ENCODE measurements around the gene TCEAL1.
"Not testable (repeated sequence)": the region's sequence is repeated elsewhere in the genome, so short reads cannot be mapped to it uniquely, and the experiment has no call there.

TCEAL1 gene

DNA sequence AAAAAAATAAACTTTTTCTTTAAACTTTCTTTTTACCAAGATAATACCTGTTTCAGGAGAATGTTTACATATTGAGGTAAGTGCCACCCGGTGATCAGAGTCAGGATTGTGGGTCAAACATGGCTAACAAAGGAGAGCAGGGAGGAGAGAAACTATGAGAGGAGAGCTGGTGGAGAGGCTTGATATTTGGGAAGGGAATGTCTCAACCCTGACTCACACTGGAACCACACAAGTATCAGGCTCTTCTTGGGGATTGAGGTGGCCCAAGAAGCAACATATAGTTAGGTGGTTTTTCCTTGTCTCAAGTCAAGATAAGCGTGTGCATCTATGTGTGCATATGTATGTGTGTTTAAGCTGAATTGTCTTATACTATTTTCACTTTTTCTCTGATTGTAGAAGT, 6.7 kb downstream of the TCEAL1 start:
- no peak for DNase-seq

GRCh38 chrX:103637604-103638338, 9.0 kb downstream of the TCEAL1 start:
- no peak for DNase-seq

- not testable (repeated sequence) for DNase-seq
These were observed 9.9 kb downstream of the TCEAL1 start for GRCh38 chrX:103638479-103639346.

DNA sequence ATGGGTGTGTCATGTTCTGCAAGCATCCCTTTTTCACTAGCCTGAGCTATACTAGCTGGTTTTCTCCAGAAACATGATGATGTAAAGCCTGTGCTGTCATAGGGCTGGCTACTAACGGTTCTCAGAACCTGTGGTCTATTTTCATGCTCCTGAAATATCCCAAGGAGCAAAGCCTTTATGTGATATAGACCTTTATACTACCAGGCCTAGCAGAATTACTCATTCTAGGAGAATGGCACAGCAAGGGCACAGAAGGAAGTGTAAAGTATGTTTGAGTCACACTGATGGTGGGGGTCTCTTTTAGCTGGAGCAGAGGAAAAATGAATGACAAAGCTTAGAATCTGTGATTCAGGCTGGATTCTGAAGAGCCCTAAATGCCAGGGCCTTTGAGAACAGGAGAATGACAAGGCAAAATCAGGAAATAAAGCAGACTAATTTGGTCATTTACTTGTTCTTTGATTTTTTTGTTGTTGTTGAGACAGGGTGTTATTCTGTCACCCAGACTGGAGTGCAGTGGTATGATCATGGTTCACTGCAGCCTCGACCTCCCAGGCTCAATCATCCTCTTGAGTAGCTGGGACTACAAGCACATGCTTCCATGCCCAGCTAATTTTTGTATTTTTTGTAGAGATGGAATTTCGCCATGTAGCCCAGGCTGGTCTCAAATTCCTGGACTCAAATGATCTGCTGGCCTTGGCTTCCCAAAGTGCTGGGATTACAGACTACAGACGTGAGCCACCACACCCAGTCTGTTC, 11.8 kb downstream of the TCEAL1 start:
- no peak for DNase-seq

DNA sequence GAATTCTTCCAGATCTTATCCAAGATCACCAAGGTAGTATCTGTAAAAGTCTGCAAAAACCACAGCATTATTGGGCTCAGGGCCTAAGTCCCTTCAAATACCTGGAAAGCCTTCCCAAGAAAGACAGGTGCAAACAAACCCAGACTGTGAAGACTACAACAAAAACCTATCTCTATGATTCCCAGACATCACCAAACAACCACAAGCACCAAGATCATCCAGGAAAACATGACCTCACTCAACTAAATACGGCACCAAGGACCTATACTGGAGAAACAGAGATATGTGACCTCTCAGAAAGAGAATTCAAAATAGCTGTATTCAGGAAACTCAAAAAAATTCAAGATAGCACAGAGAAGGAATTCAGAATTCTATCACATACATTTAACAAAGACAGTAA, 15.3 kb downstream of the TCEAL1 start:
- DNase-seq = no peak

DNA sequence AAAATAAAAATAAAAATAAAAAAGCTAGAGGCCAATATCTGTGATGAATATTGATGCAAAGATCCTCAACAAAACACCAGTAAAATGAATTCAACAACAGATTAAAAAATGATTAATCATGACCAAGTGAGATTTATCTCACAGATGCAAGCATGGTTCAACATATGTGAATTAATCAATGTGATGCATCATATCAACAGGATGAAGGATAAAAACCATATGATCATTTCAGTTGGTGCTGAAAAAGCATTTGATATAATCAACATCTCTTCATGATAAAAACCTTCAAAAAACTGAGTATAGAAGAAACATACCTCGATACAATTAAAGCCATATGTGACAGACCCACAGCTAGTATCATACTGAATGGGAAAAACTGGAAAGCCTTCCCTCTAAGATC, 18.9 kb downstream of the TCEAL1 start:
- DNase-seq = no peak

DNA sequence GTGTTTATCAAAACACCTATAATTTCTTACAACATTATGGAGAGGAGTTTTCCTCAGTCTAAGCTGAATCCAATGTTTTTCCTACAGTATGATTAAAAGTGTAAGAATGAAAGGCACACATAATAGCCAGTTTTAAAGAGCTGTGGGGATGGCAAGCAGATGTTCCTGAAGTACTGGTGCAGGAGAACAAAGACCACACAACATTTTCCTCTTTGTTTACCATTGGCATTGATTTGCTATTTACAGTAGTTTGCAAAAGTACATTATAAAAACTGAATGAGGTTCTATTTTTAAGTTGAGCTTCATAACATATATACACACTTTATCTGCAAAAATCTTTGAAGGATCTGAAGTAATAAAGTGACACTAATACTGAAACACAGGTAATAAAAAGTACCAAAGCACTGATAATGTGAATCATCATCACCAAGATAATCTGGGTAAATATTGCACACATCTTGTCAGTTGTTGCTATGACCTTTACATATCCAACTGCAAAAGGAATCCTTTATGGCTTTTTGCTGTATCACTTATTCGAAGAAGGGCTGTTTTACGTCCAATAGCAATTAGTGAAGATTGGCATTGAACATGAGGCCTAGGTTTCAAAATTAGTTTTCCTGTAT, 22.5 kb downstream of the TCEAL1 start:
- no peak for DNase-seq

GRCh38 chrX:103655230-103656000, 26.6 kb downstream of the TCEAL1 start:
- DNase-seq = not testable (repeated sequence)

- no peak for DNase-seq
These were observed 27.8 kb downstream of the TCEAL1 start for GRCh38 chrX:103656617-103657016.

- not testable (repeated sequence) for DNase-seq
These were observed 28.3 kb downstream of the TCEAL1 start for GRCh38 chrX:103657066-103657465.

GRCh38 chrX:103658681-103659433, 30.1 kb downstream of the TCEAL1 start:
- DNase-seq = no peak

- not testable (repeated sequence) for DNase-seq
These were observed 30.7 kb downstream of the TCEAL1 start for GRCh38 chrX:103659460-103659859.

- no peak for DNase-seq
These were observed 35.4 kb downstream of the TCEAL1 start for GRCh38 chrX:103663981-103664762.

DNA sequence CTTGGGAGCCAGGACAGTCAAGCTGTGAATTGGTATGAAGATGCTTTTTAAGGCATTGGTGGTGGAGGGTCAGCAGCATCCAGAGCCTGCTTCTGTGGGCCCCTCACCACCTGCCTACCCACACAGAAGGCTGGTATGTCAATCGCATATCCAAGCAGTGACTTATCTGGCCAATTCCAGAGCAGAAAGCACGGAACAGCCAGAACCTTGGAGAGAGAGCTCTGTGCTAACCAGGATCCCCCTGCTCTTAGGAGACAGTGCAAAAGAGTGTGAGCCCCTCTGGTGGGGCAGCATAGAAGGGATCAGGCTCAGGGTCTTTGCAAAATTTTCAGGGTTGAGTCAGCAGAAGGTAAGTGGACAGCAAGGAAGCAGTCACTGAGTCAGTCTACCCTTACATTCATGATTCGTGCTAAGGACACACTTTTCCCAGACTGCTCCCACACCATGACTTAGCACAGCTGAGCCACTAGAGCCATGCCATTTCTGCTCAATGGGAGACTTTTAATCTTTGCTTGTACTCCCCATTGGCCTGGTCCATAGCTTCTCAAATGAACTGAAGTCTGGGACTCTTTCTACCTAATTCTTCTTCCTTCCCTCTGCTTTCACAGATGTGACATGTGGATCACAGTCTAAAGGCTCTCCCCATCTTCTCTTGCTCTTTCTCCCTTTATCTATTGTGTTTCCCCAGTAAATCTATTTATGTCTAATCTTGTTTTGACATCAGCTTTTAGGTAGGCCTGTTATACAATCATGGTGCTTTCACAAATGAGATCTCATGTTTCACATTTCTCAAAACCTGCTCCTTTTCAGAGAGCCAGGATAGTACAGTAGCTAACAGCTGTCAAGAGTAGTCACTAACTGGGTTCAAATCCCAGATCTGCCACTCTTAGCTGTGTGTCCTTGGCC, 37.7 kb downstream of the TCEAL1 start:
- no peak for DNase-seq

GRCh38 chrX:103669745-103670144, 41.0 kb downstream of the TCEAL1 start:
- no peak for DNase-seq

- no peak for DNase-seq
These were observed 46.0 kb downstream of the TCEAL1 start for GRCh38 chrX:103674531-103675454.

GRCh38 chrX:103678199-103678993, 49.6 kb downstream of the TCEAL1 start:
- no peak for DNase-seq
